ENCODE data around the gene EXTL1.

The EXTL1 gene

DNA sequence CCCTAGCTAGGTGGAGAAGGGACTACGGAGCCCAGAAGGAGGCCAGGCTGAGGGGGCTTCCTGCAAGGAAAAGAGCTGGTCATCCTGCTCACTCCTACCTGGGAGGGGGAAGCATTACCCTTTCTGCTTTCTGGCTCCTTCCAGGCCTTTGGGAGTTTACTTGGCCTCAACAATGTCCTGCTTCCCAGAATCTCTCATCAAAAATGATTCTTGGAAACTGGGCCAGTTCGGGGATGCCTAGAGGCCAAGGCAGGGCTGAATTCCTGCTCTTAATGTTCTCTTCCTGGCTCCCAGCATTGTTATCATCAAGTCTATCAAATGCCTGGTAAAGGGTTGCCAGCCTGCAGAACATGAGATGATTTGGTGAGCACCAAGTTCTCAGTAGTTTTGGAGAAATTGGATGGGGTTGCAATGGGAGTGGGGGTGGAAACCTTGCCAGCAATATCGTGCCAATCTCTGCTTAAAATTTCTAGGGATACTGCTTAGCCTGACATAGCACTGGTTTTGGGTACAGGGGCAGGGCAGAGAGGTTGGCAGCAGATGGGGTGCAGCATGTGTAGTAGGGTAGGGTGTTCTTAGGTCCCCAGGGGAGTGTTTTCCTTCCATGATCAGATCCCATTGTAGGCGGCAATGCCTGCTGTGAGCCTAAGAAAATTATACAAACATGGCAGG is 16.0 kb upstream of the EXTL1 start:
- Histone ChIP-seq H3K27ac (ENCODE audit: low read depth, low read length) (no peak overlapping the region), H2AFZ (ENCODE audit: low read depth, low read length, severe bottlenecking) (no peak overlapping the region), H3K27me3 (ENCODE audit: low read length) (no peaks in the 10 kb centered on the region), H3K4me2 (ENCODE audit: low read depth, low read length, poor library complexity, severe bottlenecking) (no peak overlapping the region), H3K79me2 (ENCODE audit: insufficient read depth, low read length) (no peaks in the 10 kb centered on the region), H4K20me1 (ENCODE audit: low read depth, low read length) (no peaks in the 10 kb centered on the region), H3K9me3 (ENCODE audit: insufficient read depth, low read length) (no peaks in the 10 kb centered on the region), H3K9ac (ENCODE audit: low read length) (no peak overlapping the region), H3K9me2 (replicated peaks; ENCODE audit: insufficient read depth, low read length) (no peaks in the 10 kb centered on the region), H3K4me3 (ENCODE audit: insufficient read depth, low read length, poor library complexity, severe bottlenecking) (no peak overlapping the region), H3K36me3 (ENCODE audit: low read length) (no peaks in the 10 kb centered on the region), H3F3A (ENCODE audit: insufficient read depth) (no peaks in the 10 kb centered on the region)
- TF ChIP-seq EZH2phosphoT487 (conservative IDR thresholded peaks at IDR 0.05; ENCODE audit: low read length): no peak
- TF ChIP-seq, protein P1, sequence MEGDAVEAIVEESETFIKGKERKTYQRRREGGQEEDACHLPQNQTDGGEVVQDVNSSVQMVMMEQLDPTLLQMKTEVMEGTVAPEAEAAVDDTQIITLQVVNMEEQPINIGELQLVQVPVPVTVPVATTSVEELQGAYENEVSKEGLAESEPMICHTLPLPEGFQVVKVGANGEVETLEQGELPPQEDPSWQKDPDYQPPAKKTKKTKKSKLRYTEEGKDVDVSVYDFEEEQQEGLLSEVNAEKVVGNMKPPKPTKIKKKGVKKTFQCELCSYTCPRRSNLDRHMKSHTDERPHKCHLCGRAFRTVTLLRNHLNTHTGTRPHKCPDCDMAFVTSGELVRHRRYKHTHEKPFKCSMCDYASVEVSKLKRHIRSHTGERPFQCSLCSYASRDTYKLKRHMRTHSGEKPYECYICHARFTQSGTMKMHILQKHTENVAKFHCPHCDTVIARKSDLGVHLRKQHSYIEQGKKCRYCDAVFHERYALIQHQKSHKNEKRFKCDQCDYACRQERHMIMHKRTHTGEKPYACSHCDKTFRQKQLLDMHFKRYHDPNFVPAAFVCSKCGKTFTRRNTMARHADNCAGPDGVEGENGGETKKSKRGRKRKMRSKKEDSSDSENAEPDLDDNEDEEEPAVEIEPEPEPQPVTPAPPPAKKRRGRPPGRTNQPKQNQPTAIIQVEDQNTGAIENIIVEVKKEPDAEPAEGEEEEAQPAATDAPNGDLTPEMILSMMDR (IDR thresholded peaks at IDR 0.05; ENCODE audit: insufficient read depth, low read length, poor library complexity, severe bottlenecking): no peak

DNA sequence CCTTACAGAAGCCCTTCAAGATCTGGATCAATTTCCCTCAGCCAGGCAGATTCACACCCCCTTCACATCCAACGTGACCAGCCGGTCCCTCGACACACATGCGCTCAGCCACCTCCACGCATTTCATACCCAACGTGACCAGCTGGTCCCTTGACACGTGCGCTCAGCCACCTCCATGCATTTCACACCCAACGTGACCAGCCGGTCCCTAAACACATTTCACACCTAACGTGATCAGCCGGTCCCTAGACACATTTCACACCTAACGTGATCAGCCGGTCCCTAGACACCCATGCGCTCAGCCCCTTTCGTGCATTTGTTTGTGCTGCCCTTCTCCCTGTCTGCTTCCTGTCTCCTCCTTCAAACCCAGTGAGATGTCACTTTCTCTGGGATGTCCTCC is 14.9 kb upstream of the EXTL1 start:
- Histone ChIP-seq H3K4me2 (ENCODE audit: low read depth, low read length, poor library complexity, severe bottlenecking) (no peak overlapping the region), H3K79me2 (ENCODE audit: insufficient read depth, low read length) (no peaks in the 10 kb centered on the region), H3F3A (ENCODE audit: insufficient read depth) (no peaks in the 10 kb centered on the region), H3K9me2 (replicated peaks; ENCODE audit: insufficient read depth, low read length) (no peaks in the 10 kb centered on the region), H3K27ac (ENCODE audit: low read depth, low read length) (no peak overlapping the region), H2AFZ (ENCODE audit: low read depth, low read length, severe bottlenecking) (no peak overlapping the region), H4K20me1 (ENCODE audit: low read depth, low read length) (no peaks in the 10 kb centered on the region), H3K9ac (ENCODE audit: low read length) (no peak overlapping the region), H3K27me3 (ENCODE audit: low read length) (no peaks in the 10 kb centered on the region), H3K4me3 (ENCODE audit: insufficient read depth, low read length, poor library complexity, severe bottlenecking) (no peak overlapping the region), H3K9me3 (ENCODE audit: insufficient read depth, low read length) (no peaks in the 10 kb centered on the region), H3K36me3 (ENCODE audit: low read length) (no peaks in the 10 kb centered on the region)
- TF ChIP-seq EZH2phosphoT487 (conservative IDR thresholded peaks at IDR 0.05; ENCODE audit: low read length): no peak
- TF ChIP-seq, protein P1 (IDR thresholded peaks at IDR 0.05; ENCODE audit: insufficient read depth, low read length, poor library complexity, severe bottlenecking): no peak

DNA sequence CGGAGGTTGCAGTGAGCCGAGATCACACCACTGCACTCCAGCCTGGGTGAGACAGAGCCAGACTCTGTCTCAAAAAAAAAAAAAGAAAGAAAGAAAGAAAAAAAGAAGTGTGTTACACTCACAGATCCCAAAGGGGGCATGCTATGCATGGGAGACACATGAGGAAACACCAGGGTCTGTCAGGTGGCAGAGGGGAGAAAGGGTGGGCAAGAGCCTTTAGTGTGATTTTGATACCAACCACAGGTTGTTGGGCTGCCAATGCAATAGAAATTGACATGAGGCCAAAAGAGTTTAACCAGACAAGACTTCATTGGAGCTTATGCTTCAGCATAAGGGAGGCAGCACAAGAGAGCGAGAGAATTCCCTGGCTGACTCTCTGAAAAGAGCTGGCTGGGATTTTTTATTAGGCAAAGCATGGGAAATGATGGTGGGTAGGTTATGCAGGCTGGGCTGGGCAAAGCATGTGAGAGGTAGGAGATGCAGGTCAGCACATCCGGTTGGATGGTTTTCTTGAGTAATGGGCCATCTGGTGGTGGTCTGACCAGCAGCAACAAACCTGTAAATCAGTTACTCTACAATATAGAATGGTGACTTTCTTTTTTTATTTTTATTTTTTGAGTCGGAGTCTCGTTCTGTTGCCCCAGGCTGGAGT is 11.7 kb upstream of the EXTL1 start:
- TF ChIP-seq, protein P1 (IDR thresholded peaks at IDR 0.05; ENCODE audit: insufficient read depth, low read length, poor library complexity, severe bottlenecking): peak; percentile 11
- TF ChIP-seq EZH2phosphoT487 (conservative IDR thresholded peaks at IDR 0.05; ENCODE audit: low read length): no peak
- no peak overlapping the region for H2AFZ ChIP-seq (ENCODE audit: low read depth, low read length, severe bottlenecking)

More for the DNA sequence above, 11.7 kb upstream of the EXTL1 start:
- Histone ChIP-seq H3F3A (ENCODE audit: insufficient read depth) (no peaks in the 10 kb centered on the region), H3K4me3 (ENCODE audit: insufficient read depth, low read length, poor library complexity, severe bottlenecking) (no peak overlapping the region), H3K27ac (ENCODE audit: low read depth, low read length) (no peak overlapping the region), H3K9me2 (replicated peaks; ENCODE audit: insufficient read depth, low read length) (no peaks in the 10 kb centered on the region), H3K36me3 (ENCODE audit: low read length) (no peaks in the 10 kb centered on the region), H3K9me3 (ENCODE audit: insufficient read depth, low read length) (no peaks in the 10 kb centered on the region), H3K4me2 (ENCODE audit: low read depth, low read length, poor library complexity, severe bottlenecking) (no peak overlapping the region), H3K79me2 (ENCODE audit: insufficient read depth, low read length) (no peaks in the 10 kb centered on the region), H3K27me3 (ENCODE audit: low read length) (no peaks in the 10 kb centered on the region), H3K9ac (ENCODE audit: low read length) (no peak overlapping the region), H4K20me1 (ENCODE audit: low read depth, low read length) (no peaks in the 10 kb centered on the region)

Measured in SU-DHL-6 (cell line).